ENCODE data around the gene SPIN2B.

The SPIN2B gene

GRCh38 chrX:57070185-57070984, 51.0 kb downstream of the SPIN2B start:
- DNase-seq = no peak

Data from activated CD4-positive, alpha-beta T cell treated with anti-CD3 and anti-CD28 coated beads, Interleukin-2, amount 50 U/mL, for 48 hours (primary cell).